ENCODE results near the gene KIF1C. TPM values are rescaled to one million over a fixed set of nuclear protein-coding genes. Genes with fewer than 3 reads are reported as not detected.

Gene KIF1C
- total RNA-seq, 1 experiment from 2014 or later = 95.9 TPM

- Histone ChIP-seq H3K27ac (ENCODE audit: low read depth, low read length, poor library complexity, severe bottlenecking) (peak overlapping the region; percentile 49), H3K9me3 (ENCODE audit: low read depth, low read length, poor library complexity, severe bottlenecking) (no peaks in the 10 kb centered on the region), H3K27me3 (replicated peaks; ENCODE audit: insufficient read depth, low read depth, low read length, poor library complexity) (no peaks in the 10 kb centered on the region), H3K4me1 (ENCODE audit: insufficient read depth, low read length, poor library complexity, severe bottlenecking) (peaks cover 7% of the 10 kb centered on the region), H3K36me3 (ENCODE audit: insufficient read depth, low read length, poor library complexity, severe bottlenecking) (peaks cover 10% of the 10 kb centered on the region), H3K4me3 (ENCODE audit: low read depth, low read length, poor library complexity, severe bottlenecking) (no peak overlapping the region)
- TF ChIP-seq, protein P1, sequence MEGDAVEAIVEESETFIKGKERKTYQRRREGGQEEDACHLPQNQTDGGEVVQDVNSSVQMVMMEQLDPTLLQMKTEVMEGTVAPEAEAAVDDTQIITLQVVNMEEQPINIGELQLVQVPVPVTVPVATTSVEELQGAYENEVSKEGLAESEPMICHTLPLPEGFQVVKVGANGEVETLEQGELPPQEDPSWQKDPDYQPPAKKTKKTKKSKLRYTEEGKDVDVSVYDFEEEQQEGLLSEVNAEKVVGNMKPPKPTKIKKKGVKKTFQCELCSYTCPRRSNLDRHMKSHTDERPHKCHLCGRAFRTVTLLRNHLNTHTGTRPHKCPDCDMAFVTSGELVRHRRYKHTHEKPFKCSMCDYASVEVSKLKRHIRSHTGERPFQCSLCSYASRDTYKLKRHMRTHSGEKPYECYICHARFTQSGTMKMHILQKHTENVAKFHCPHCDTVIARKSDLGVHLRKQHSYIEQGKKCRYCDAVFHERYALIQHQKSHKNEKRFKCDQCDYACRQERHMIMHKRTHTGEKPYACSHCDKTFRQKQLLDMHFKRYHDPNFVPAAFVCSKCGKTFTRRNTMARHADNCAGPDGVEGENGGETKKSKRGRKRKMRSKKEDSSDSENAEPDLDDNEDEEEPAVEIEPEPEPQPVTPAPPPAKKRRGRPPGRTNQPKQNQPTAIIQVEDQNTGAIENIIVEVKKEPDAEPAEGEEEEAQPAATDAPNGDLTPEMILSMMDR (conservative IDR thresholded peaks at IDR 0.05; ENCODE audit: low read depth, low read length) = no peak
- no peak for TF ChIP-seq EZH2 (IDR thresholded peaks at IDR 0.05; ENCODE audit: borderline replicate concordance, low read depth, low read length, poor library complexity, severe bottlenecking)
- CTCF ChIA-PET = no interaction called here
- no TSS peak for BruUV-seq (replicated peaks)
- POLR2A ChIA-PET (ENCODE audit: low non-redundant PET) = interaction anchor here (0.5 kb wide), 1 partner anchor 120 kb away, joined by 4 read pairs; no protein-coding TSS in a partner anchor
- intact Hi-C loops (cut with micrococcal nuclease; ENCODE audit: unreplicated experiment) = no loop called here
- DNase-seq (ENCODE audit: low spot score) = peak; percentile 45
Measured at GRCh38 chr17:4960279-4960922, 37.3 kb upstream of the KIF1C start.

DNA sequence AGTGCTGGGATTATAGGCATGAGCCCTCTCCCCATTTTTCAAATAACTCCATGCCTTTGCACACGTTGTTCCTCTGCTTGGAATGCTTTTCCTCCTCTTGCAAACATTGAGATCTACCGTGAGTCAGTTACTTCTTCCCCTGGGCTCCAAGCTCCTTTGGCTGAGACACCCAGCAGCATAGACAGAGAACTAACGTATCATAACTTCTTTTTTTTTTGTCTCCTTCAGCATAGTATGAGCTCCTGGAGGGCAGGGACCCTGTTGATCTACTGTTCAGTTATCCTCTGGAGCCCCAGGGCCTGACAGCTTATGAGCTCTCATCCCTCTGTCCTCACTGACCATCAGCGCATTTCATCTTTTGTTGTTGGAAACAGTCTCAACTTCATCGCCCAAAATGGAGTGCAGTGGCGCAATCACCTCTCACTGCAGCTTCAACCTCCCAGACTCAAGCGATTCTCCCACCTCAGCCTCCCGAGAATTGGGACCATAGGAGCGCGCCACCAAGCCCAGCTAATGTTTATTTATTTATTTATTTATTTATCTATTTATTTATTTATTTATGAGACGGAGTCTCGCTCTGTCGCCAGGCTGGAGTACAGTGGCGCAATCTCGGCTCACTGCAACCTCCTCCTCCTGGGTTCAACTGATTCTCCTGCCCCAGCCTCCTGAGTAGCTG, 32.3 kb upstream of the KIF1C start:
- Histone ChIP-seq H3K27ac (ENCODE audit: low read depth, low read length, poor library complexity, severe bottlenecking) (no peak overlapping the region), H3K4me1 (ENCODE audit: insufficient read depth, low read length, poor library complexity, severe bottlenecking) (peaks cover 20% of the 10 kb centered on the region), H3K4me3 (ENCODE audit: low read depth, low read length, poor library complexity, severe bottlenecking) (no peak overlapping the region), H3K9me3 (ENCODE audit: low read depth, low read length, poor library complexity, severe bottlenecking) (no peaks in the 10 kb centered on the region), H3K27me3 (replicated peaks; ENCODE audit: insufficient read depth, low read depth, low read length, poor library complexity) (no peaks in the 10 kb centered on the region), H3K36me3 (ENCODE audit: insufficient read depth, low read length, poor library complexity, severe bottlenecking) (peaks cover 12% of the 10 kb centered on the region)
- BruUV-seq (replicated peaks) = no TSS peak
- CTCF ChIA-PET = interaction anchor here (0.7 kb wide), 1 partner anchor 23 kb away, joined by 3 read pairs; no protein-coding TSS in a partner anchor
- no peak for DNase-seq (ENCODE audit: low spot score)
- no peak for TF ChIP-seq EZH2 (IDR thresholded peaks at IDR 0.05; ENCODE audit: borderline replicate concordance, low read depth, low read length, poor library complexity, severe bottlenecking)
- TF ChIP-seq, protein P1 (conservative IDR thresholded peaks at IDR 0.05; ENCODE audit: low read depth, low read length) = no peak
- POLR2A ChIA-PET (ENCODE audit: low non-redundant PET) = no interaction called here
- intact Hi-C loops (cut with micrococcal nuclease; ENCODE audit: unreplicated experiment) = no loop called here

GRCh38 chr17:4966844-4967538, 30.8 kb upstream of the KIF1C start:
- ChIA-PET POLR2A (ENCODE audit: low non-redundant PET) (interaction anchor here (0.6 to 1.0 kb wide), 3 partner anchors 16 to 843 kb away, joined by 3 to 4 read pairs (median 3); no protein-coding TSS in a partner anchor), CTCF (interaction anchor here (0.6 to 2.3 kb wide), 4 partner anchors 20 to 65 kb away, joined by 3 to 9 read pairs (median 6); partner anchors contain the start of genes CAMTA2, RNF167 and SLC25A11)
- TSS peak; percentile 57 for BruUV-seq (replicated peaks)
- peaks cover 12% of the 10 kb centered on the region for H3K36me3 ChIP-seq (ENCODE audit: insufficient read depth, low read length, poor library complexity, severe bottlenecking)
- H3K9me3 ChIP-seq (ENCODE audit: low read depth, low read length, poor library complexity, severe bottlenecking) = no peaks in the 10 kb centered on the region
- peak; percentile 100 for DNase-seq (ENCODE audit: low spot score)
- no peaks in the 10 kb centered on the region for H3K27me3 ChIP-seq (replicated peaks; ENCODE audit: insufficient read depth, low read depth, low read length, poor library complexity)
- peak overlapping the region; percentile 94 for H3K27ac ChIP-seq (ENCODE audit: low read depth, low read length, poor library complexity, severe bottlenecking)
- intact Hi-C loops (cut with micrococcal nuclease; ENCODE audit: unreplicated experiment) = loop anchor here (2.0 kb wide), 1 partner anchor 18 kb away; the partner anchor contains the start of gene PFN1
- H3K4me1 ChIP-seq (ENCODE audit: insufficient read depth, low read length, poor library complexity, severe bottlenecking) = peaks cover 17% of the 10 kb centered on the region
- TF ChIP-seq, protein P1 (conservative IDR thresholded peaks at IDR 0.05; ENCODE audit: low read depth, low read length) = no peak
- TF ChIP-seq EZH2 (IDR thresholded peaks at IDR 0.05; ENCODE audit: borderline replicate concordance, low read depth, low read length, poor library complexity, severe bottlenecking) = no peak
- peak overlapping the region; percentile 59 for H3K4me3 ChIP-seq (ENCODE audit: low read depth, low read length, poor library complexity, severe bottlenecking)
